ENCODE measurements around the gene LOXHD1.

The LOXHD1 gene

DNA sequence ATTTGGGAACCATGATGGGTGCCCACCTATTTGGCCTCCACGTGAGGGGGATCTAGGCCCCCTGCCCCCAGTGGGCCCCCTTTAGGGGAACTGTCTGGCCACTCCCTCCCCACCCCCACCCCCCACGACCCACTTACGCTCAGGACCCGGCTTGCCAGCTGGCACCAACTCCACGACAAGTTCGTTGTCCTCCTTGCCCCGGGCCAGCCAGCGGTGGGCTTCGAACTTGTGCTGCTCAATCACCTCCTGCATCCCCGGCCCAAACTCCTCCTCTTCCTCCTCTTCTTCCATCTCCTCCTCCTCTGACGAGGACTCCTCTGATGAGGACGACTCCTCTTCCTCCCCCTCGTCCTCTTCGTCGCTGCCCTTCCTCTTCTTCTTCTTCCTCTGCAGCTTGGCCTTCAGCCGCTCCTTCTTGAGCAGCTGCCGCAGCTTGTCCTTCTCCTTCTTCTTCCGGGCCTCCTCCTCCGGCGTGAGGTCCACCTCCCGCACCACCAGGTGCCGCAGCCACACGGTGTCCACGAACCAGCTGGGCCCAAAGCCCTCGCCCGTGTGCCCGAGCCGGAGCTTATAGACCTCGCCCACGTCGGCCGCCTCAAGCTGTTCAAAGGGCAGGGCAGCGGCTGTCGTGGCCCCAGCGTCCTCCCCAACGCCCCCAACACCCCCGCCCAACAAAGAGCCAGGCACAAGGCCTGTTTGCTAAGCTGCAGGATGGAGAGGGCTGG is 96.9 kb downstream of the LOXHD1 start:
- Mint-ChIP-seq H3K4me3 (no peak overlapping the region), H3K4me1 (no peaks in the 10 kb centered on the region), H3K27ac (no peak overlapping the region), H3K9me3 (no peaks in the 10 kb centered on the region), H3K27me3 (no peaks in the 10 kb centered on the region)
- ATAC-seq (no peak), DNase-seq (no peak)

DNA sequence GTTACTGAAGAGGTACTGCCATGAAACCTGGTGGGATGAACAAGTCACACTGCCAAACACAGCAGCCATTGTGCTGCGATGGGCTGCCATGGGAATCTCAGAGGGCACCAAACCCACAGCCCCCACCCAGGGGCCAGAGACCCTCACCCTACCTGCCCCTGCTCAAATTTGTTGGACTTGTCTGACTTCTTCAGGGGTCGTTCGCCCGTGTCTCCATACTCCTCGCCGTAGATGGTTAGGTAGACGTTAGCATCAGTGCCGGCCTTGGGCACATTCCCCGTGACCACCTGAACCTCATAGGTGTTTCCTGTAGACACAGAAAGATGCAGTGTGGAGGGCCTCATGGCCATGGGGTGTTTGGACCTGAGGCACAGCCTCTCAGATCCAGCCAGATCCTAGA is 97.7 kb downstream of the LOXHD1 start:
- no peak overlapping the region for H3K27ac Mint-ChIP-seq
- no peaks in the 10 kb centered on the region for H3K9me3 Mint-ChIP-seq
- no peak for DNase-seq
- H3K4me3 Mint-ChIP-seq: no peak overlapping the region
- no peaks in the 10 kb centered on the region for H3K4me1 Mint-ChIP-seq
- no peaks in the 10 kb centered on the region for H3K27me3 Mint-ChIP-seq
- ATAC-seq: no peak

DNA sequence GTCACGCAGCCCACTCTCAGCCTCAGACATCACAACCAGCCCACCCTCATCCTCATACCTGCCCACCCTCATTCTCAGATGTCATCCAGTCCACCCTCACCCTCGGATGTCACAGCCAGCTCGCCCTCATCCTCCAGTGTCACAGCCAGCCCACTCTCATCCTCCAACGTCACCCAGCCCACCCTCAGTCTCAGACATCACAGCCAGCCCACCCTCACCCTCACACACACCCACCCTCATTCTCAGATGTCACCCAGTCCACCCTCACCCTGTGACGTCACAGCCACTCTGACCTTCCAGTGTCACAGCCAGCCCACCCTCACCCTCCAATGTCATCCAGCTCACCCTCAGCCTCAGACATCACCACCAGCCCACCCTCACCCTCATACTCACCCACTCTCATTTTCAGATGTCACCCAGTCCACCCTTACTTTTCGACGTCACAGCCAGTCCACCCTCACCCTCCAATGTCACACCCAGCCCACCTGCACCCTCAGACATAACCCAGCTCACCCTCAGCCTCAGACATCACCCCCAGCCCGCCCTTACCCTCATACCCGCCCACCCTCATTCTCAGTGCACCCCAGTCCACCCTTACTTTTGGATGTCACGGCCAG is 100.3 kb downstream of the LOXHD1 start:
- DNase-seq (no peak), ATAC-seq (peak; percentile 43)
- no peaks in the 10 kb centered on the region for H3K9me3 Mint-ChIP-seq
- H3K4me3 Mint-ChIP-seq: no peak overlapping the region
- no peaks in the 10 kb centered on the region for H3K27me3 Mint-ChIP-seq
- H3K4me1 Mint-ChIP-seq: no peaks in the 10 kb centered on the region
- H3K27ac Mint-ChIP-seq: peak overlapping the region in 1 of 2 donors; percentile 22

DNA sequence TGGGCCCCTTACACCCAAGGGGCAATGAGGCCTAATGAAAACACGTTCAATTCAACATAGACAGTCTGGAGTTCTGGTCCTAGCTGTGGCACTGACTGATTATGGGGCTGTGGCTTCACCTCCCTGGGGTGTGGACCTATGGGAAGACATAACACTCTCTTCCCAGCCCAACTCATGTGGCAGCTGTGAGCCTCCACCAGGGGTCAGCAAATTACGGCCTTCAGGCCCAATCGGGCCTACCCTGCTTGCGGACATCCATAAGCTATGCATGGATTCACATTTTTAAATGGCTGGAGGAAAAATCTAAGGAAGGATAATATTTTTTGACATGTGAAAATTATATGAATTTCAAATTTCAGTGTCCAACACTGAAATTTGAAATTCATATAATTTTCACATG is 101.3 kb downstream of the LOXHD1 start:
- Mint-ChIP-seq H3K9me3 (no peaks in the 10 kb centered on the region), H3K27ac (no peak overlapping the region), H3K27me3 (no peaks in the 10 kb centered on the region), H3K4me3 (no peak overlapping the region), H3K4me1 (no peaks in the 10 kb centered on the region)
- peak in 1 of 2 donors; percentile 12 for DNase-seq
- peak; percentile 61 for ATAC-seq

DNA sequence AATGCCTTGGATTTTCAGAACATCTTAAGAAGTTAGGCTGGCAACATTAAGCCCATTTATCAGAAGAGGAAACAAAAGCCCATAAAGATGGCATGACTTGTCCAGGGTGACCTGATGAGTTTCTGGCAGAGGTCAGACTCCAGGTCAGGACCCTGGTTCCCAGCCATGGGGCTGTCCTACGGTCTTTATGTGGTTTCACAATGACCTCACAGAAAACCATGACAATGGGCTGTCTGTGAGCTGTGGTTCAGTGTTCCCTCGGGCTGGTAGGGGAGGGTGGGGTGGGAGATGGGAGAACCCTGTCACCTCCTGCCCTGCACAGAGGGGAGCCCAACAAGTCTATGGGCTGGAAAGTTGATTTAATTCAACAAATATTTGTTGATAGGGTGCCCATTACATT is 101.8 kb downstream of the LOXHD1 start:
- no peaks in the 10 kb centered on the region for H3K4me1 Mint-ChIP-seq
- no peak for ATAC-seq

DNA sequence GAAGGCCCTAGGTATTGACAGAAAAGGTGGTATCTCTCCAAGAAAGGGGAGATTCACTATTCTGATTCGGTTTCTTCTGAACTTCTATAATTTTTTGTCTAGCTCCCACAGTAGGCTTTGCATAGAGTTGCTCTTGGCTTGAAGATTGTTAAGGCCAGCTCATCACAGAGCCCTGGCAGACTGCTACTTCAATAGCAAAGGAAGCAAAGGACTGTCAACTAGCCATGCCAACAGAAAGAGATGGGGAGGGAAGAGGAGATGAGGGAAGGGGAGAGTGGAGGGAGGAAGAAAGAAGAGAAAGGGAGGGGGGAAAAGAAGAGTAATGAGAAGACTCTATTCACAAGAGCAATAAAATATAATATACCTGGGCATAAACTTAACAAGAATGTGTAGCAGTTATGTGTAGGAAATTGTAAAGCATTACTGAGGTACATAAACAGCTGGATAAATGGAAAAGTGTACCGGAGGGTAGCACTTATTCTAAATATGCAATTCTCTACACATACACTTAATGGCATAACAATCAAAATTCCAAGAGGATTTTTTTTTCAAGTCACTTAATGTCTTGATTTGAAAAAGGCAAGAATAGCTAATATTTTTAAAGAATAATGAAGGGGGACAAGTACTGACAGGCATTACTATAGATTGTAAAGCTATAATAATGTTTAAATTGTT is 102.5 kb downstream of the LOXHD1 start:
- no peak for ATAC-seq
- no peak for DNase-seq
- Mint-ChIP-seq H3K4me1 (no peaks in the 10 kb centered on the region), H3K4me3 (no peak overlapping the region), H3K27me3 (no peaks in the 10 kb centered on the region), H3K27ac (peak overlapping the region in 1 of 2 donors; percentile 47), H3K9me3 (no peaks in the 10 kb centered on the region)

More for the DNA sequence above, 101.8 kb downstream of the LOXHD1 start:
- DNase-seq: no peak
- no peak overlapping the region for H3K4me3 Mint-ChIP-seq
- no peaks in the 10 kb centered on the region for H3K27me3 Mint-ChIP-seq
- H3K9me3 Mint-ChIP-seq: no peaks in the 10 kb centered on the region
- H3K27ac Mint-ChIP-seq: no peak overlapping the region

DNA sequence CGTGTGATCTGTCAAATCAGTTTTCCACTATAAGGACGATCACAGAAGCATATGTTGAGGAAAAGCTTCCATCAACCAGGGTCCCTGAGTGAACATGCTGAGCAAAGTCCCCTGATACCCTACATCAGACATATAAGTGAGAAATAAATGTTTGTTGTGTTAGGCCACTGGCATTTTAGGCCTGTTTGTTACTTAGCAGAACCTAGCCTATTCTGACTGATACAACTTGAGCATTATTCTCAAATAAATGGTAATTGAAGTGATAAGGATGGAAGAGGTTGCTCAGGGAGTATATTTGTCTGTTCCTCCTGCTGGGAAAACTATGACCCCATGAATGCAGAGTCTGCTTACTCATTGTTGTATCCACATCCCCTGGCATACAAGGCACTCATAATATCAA is 106.4 kb downstream of the LOXHD1 start:
- ATAC-seq (no peak), DNase-seq (no peak)
- Mint-ChIP-seq H3K9me3 (peaks cover 0 to 6% of the 10 kb centered on the region in 2 donors), H3K4me3 (no peak overlapping the region), H3K27me3 (peaks cover 8% of the 10 kb centered on the region), H3K27ac (no peak overlapping the region), H3K4me1 (no peaks in the 10 kb centered on the region)

DNA sequence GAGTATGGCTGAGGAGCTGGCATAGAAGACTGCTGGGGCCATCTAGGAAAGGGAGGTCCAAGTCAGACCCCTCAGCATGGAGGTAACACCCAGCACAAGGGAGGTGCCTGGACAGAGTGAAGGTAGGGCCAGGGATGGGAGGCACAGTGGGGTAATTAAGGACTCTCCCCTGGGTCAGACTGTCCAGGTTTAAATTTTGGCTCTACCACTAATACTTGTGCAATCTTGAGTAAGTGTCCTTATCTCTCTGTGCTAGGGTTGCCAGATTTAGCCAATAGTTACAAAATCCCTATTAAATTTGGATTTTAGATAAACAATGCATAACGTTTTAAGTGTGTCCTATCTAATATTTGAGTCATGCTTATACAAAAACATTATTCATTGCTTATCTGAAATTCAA is 109.5 kb downstream of the LOXHD1 start:
- Mint-ChIP-seq H3K27ac (no peak overlapping the region), H3K9me3 (peaks cover 0 to 6% of the 10 kb centered on the region in 2 donors), H3K4me3 (no peak overlapping the region), H3K27me3 (peaks cover 8% of the 10 kb centered on the region), H3K4me1 (no peaks in the 10 kb centered on the region)
- no peak for ATAC-seq
- no peak for DNase-seq

DNA sequence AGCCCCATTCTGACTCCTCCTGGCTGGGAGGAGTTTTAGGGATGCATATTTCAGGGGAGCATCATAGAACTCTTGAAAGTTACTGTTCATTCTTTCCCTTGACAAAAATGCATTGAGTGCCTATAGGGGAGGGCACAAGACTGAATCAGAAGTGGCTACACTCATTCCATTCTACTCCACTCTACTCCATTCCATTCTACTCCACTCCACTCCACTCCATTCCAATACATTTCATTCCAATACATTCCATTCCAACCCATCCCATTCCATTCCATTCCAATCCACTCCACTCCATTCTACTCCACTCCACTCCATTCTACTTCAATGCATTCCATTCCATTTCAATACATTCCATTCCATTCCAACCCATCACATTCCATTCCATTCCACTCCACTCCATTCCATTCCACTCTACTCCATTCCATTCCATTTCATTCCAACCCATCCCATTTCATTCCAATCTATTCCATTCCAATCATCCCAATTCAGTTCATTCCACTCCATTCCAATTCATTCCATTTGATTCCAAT is 110.8 kb downstream of the LOXHD1 start:
- Mint-ChIP-seq H3K4me3 (no peak overlapping the region), H3K4me1 (no peaks in the 10 kb centered on the region), H3K9me3 (peaks cover 0 to 6% of the 10 kb centered on the region in 2 donors), H3K27me3 (peaks cover 8% of the 10 kb centered on the region), H3K27ac (no peak overlapping the region)
- no peak for DNase-seq
- no peak for ATAC-seq

DNA sequence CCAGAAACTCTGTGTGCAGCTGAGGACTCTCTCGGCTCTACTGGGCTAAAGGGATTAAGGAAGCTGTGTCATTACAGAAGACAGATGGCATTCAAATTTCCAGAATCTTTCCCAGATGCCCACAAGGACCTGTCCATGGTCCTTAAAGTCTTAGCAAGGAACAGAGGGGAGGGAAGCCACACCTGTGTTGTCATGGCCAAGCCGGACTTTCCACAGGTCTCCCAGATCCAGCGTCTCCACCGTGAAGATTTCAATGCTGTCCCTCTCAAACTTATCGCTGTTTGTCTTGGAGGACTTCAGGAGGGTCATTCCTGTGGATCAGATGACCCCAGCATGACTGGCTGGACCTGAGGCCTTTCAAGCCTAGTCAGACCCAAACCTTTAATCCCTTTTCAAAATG is 114.5 kb downstream of the LOXHD1 start:
- H3K9me3 Mint-ChIP-seq: peaks cover 0 to 6% of the 10 kb centered on the region in 2 donors
- H3K27ac Mint-ChIP-seq: no peak overlapping the region
- ATAC-seq (no peak), DNase-seq (no peak)
- no peak overlapping the region for H3K4me3 Mint-ChIP-seq
- peaks cover 5% of the 10 kb centered on the region for H3K27me3 Mint-ChIP-seq
- H3K4me1 Mint-ChIP-seq: no peaks in the 10 kb centered on the region

DNA sequence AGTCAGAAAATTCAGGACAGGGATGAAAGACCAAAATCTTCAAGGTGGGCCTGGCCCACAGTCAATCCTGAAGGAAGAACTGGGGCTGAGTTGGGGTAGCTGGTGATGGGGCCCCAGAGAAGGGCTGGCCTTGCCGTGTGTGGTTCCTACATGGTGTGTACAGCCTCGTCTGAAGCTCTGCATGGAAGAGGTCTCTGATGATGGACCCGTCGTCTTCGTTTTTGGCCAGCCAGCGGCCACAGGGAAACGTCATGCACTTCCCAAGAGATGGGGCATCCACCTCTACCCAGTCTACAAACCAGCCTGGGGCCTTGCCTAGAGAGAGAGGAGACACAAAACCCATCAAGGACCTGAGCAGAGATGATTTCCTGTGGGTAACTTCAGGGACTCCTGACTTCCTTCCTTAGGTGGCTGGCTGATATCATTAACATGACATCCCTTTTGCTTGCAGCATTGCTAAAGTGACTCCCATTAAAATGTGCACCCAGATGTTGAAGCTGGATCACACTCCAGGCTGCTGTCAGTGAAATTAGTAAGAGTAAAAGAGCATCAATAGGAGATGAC is 115.3 kb downstream of the LOXHD1 start:
- Mint-ChIP-seq H3K4me1 (no peaks in the 10 kb centered on the region), H3K9me3 (peaks cover 0 to 6% of the 10 kb centered on the region in 2 donors), H3K4me3 (no peak overlapping the region), H3K27me3 (no peaks in the 10 kb centered on the region), H3K27ac (peak overlapping the region in 1 of 2 donors; percentile 75)
- no peak for ATAC-seq
- DNase-seq: no peak

DNA sequence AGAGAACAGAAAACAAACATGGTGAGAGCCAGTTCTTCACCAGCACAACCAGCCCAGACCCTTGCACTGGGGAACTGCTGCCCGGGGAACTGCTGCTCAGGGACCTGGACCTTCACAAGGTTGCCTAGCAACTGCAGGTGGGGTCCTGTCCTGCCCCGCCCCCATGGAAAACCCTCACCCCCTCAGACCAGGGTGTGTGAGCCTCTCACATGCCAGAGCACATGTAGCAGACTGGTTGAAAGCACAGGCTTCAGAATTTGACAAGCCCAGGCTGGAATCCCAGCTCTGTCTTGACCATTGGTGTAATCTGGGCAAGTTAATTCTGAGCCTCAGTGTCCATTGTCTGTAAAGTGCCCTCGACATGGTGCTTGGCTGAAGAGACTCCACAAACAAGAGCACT is 118.6 kb downstream of the LOXHD1 start:
- Mint-ChIP-seq H3K27ac (no peak overlapping the region), H3K27me3 (no peaks in the 10 kb centered on the region), H3K4me3 (no peak overlapping the region), H3K9me3 (no peaks in the 10 kb centered on the region), H3K4me1 (no peaks in the 10 kb centered on the region)
- DNase-seq: no peak
- no peak for ATAC-seq

DNA sequence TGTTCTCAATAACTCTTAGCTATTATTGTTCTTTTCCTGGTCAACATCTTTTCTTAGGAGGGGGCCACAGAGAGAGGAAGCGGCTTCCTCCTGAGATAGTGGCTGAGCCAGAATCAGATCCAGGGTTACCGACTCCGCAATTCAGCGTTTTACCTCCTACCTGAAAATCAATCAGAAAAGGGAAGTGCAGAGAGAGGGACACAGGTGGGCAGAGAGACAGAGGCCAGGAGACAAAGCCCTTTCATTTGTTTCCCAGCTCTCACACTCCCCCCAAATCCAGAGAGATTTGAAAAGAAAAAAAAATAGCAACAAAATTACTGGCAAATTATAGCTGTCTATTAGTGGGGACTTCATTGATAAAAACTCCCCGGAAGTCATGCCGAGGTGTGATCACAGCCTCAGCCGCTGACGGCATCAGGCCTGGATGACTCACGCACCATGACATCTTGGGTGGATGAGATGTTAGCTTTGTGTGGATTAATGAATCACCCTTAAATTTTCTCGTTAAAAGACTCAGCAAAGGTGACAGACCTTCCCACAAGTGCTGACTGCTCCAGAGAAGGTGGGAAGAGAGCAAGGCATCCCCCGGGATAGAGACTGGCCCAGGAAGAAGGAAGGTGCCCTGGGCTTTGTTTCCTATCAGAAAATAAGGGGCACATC is 120.7 kb downstream of the LOXHD1 start:
- no peaks in the 10 kb centered on the region for H3K9me3 Mint-ChIP-seq
- DNase-seq: no peak
- H3K27ac Mint-ChIP-seq: peak overlapping the region in 1 of 2 donors; percentile 59
- no peaks in the 10 kb centered on the region for H3K27me3 Mint-ChIP-seq
- ATAC-seq: no peak
- H3K4me3 Mint-ChIP-seq: no peak overlapping the region
- H3K4me1 Mint-ChIP-seq: no peaks in the 10 kb centered on the region

DNA sequence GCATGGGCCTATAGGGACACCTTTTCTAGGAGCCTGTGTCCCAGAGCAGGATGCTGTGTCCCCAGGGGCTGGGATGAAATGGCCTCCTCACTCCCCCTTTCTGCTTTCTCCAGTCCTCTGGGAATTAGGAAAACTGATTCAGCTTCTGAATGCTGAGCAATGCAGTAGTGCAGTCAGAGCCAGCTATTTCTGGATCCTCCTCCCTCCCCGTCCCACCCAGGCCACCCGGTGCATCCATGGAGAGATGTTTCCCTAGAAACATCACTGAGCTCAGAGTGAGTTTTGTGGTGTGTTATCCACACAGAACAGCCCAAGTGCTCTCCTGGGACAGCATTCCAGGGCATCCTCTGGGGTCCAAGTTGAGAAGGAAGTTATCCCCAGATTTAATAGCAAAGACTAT is 125.5 kb downstream of the LOXHD1 start:
- ATAC-seq (no peak), DNase-seq (no peak)
- Mint-ChIP-seq H3K9me3 (no peaks in the 10 kb centered on the region), H3K27ac (no peak overlapping the region), H3K4me3 (no peak overlapping the region), H3K4me1 (no peaks in the 10 kb centered on the region), H3K27me3 (no peaks in the 10 kb centered on the region)

DNA sequence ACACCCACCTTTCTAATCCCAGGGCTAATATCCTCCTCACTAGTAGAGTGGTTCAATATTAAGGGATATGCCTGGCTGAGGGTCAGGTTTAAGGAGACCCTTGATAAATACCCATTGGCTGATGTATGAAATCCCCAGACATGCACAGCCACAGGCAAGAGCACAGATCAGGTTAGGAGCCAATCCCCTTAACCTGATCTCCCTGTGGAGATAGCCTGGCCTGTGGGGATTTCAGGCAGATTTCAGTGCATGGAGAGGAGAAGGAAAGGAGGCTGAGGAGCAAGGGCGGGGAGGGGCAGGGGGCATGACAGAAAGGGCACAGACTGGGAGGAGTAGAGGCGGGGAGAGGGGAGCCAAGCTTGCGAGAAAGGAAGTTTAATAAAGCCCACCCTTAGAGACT is 129.0 kb downstream of the LOXHD1 start:
- no peak for ATAC-seq
- Mint-ChIP-seq H3K27ac (no peak overlapping the region), H3K27me3 (peaks cover 5% of the 10 kb centered on the region), H3K9me3 (no peaks in the 10 kb centered on the region), H3K4me3 (no peak overlapping the region), H3K4me1 (no peaks in the 10 kb centered on the region)
- DNase-seq: no peak

All from stimulated activated naive CD8-positive, alpha-beta T cell treated with anti-CD3 and anti-CD28 coated beads, Interleukin-15, amount 100 ng/mL, for 72 hours (primary cell).